Mesenchymal stem cell (in vitro differentiated cells and primary cell): ENCODE results near the gene GPRASP2.
A peak's percentile ranks its signal among the peaks of the same experiment; 100 is the strongest.

ENCODE experiments used
- DNase-seq: peaks from one replicate; pipeline ENCODE4 v3.0.0-alpha.2; 2013
- H2AFZ ChIP-seq: one replicate; pipeline ENCODE4 v1.6.1; 2013; ENCODE audit warnings: low read depth, mild to moderate bottlenecking, control low read depth, inconsistent platforms, low read length, moderate library complexity
- H2AK5ac ChIP-seq: 2 replicates; pipeline ENCODE4 v1.6.1; 2013; ENCODE audit warnings: low read length, moderate library complexity, mild to moderate bottlenecking, inconsistent platforms; ENCODE audit not compliant: severe bottlenecking
- H2BK120ac ChIP-seq: one replicate; pipeline ENCODE4 v1.6.1; 2013; ENCODE audit warnings: low read depth, mild to moderate bottlenecking, inconsistent platforms, low read length, moderate library complexity
- H2BK12ac ChIP-seq, 2 experiments: one replicate each; pipeline ENCODE4 v1.6.1; 2013; ENCODE audit warnings: inconsistent platforms in 2 of 2, low read length in 2 of 2, mild to moderate bottlenecking in 2 of 2, moderate library complexity in 2 of 2, control low read depth in 1 of 2
- H2BK15ac ChIP-seq: one replicate; pipeline ENCODE4 v1.6.1; 2013; ENCODE audit warnings: mild to moderate bottlenecking, low read depth, inconsistent platforms; ENCODE audit not compliant: poor library complexity, severe bottlenecking
- H2BK5ac ChIP-seq: 2 replicates; pipeline ENCODE4 v1.6.1; 2013; ENCODE audit warnings: low read depth, mild to moderate bottlenecking, low read length, control low read depth, inconsistent platforms; ENCODE audit not compliant: poor library complexity, severe bottlenecking
- H3K14ac ChIP-seq, 2 experiments: one replicate each; pipeline ENCODE4 v1.6.1; 2013; ENCODE audit warnings: inconsistent platforms in 2 of 2, low read length in 2 of 2, control low read depth in 1 of 2, mild to moderate bottlenecking in 1 of 2, moderate library complexity in 1 of 2
- H3K18ac ChIP-seq, 2 experiments: one replicate each; pipeline ENCODE4 v1.6.1; 2013; ENCODE audit warnings: inconsistent platforms in 2 of 2, low read length in 2 of 2, control low read depth in 1 of 2, low read depth in 1 of 2, mild to moderate bottlenecking in 1 of 2
- H3K23ac ChIP-seq, 2 experiments: one replicate each; pipeline ENCODE4 v1.6.1; 2013; ENCODE audit warnings: inconsistent platforms in 2 of 2, low read length in 2 of 2, mild to moderate bottlenecking in 2 of 2, moderate library complexity in 2 of 2, control low read depth in 1 of 2
- H3K27ac ChIP-seq: 2 replicates; pipeline ENCODE4 v1.5.1; 2013; ENCODE audit warnings: mild to moderate bottlenecking, moderate library complexity, low read length, control low read depth, inconsistent platforms; ENCODE audit not compliant: poor library complexity, severe bottlenecking
- H3K27me3 ChIP-seq, 2 experiments: 2 replicates each; pipeline versions ENCODE4 v1.6.1 to v1.7.0; 2013; ENCODE audit warnings: low read length in 2 of 2, mild to moderate bottlenecking in 2 of 2, moderate library complexity in 2 of 2, control low read depth in 1 of 2, inconsistent platforms in 1 of 2; ENCODE audit not compliant: control insufficient read depth in 1 of 2, insufficient read depth in 1 of 2
- H3K36me3 ChIP-seq, 2 experiments: 2 replicates each; pipeline versions ENCODE4 v1.6.1 to v1.7.0; 2013; ENCODE audit warnings: low read length in 2 of 2, control low read depth in 1 of 2, inconsistent platforms in 1 of 2, low read depth in 1 of 2, mild to moderate bottlenecking in 1 of 2; ENCODE audit not compliant: insufficient read depth in 2 of 2, control insufficient read depth in 1 of 2
- H3K4ac ChIP-seq, 2 experiments: one replicate each; pipeline ENCODE4 v1.6.1; 2013; ENCODE audit warnings: inconsistent platforms in 2 of 2, low read length in 2 of 2, mild to moderate bottlenecking in 2 of 2, moderate library complexity in 2 of 2, control low read depth in 1 of 2, low read depth in 1 of 2
- H3K4me1 ChIP-seq: 2 replicates; pipeline ENCODE4 v1.6.1; 2013; ENCODE audit warnings: low read depth, low read length, control low read depth; ENCODE audit not compliant: control insufficient read depth, insufficient read depth
- H3K4me2 ChIP-seq: 2 replicates; pipeline ENCODE4 v1.6.1; 2013; ENCODE audit warnings: low read length, mild to moderate bottlenecking, inconsistent platforms; ENCODE audit not compliant: poor library complexity, severe bottlenecking
- H3K4me3 ChIP-seq, 2 experiments: 2 replicates each; pipeline versions ENCODE4 v1.5.1 to v1.7.0; 2013; ENCODE audit warnings: low read length in 2 of 2, mild to moderate bottlenecking in 2 of 2, control low read depth in 1 of 2, low read depth in 1 of 2; ENCODE audit not compliant: insufficient read depth in 1 of 2
- H3K79me1 ChIP-seq: replicated peaks from 2 replicates; pipeline ENCODE4 v1.6.1; 2013; ENCODE audit warnings: mild to moderate bottlenecking, control low read depth, low read length, inconsistent platforms; ENCODE audit not compliant: poor library complexity, severe bottlenecking
- H3K9ac ChIP-seq: 2 replicates; pipeline ENCODE4 v1.7.0; 2013; ENCODE audit warnings: mild to moderate bottlenecking, low read length, moderate library complexity
- H3K9me3 ChIP-seq: 2 replicates; pipeline ENCODE4 v1.7.0; 2013; ENCODE audit warnings: mild to moderate bottlenecking, low read length; ENCODE audit not compliant: control insufficient read depth
- H4K8ac ChIP-seq: one replicate; pipeline ENCODE4 v1.6.1; 2013; ENCODE audit warnings: inconsistent platforms, mild to moderate bottlenecking, low read length, moderate library complexity
- H4K91ac ChIP-seq: one replicate; pipeline ENCODE4 v1.6.1; 2013; ENCODE audit warnings: mild to moderate bottlenecking, low read length, inconsistent platforms
- WGBS: methylation state at CpG from one replicate; pipeline ENCODE4 v1.1.7; 2013; ENCODE audit warnings: mixed read lengths; 5-methylcytosine and 5-hydroxymethylcytosine counted together

The GPRASP2 gene

DNA sequence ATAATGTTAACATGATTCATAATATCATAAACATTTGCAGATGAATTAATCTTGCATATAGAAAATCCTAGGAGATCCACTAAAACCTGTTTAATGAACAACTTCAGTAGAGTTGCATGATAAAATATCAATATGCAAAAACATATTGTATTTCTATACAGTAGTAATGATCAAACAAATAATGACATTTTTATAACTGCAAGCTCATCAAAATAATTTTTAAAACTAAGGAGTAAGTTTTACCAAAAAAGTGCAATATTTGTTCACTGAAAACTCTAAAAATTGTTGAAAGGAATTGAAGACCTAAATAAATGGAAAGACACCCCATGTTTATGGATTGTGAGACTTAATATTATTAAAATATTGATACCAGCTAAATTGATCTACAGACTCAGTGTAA is 15.9 kb upstream of the GPRASP2 start:
- Histone ChIP-seq H3K4me3 (no peak overlapping the region), H2BK12ac (no peak overlapping the region), H3K23ac (no peak overlapping the region), H2BK120ac (no peak overlapping the region), H2BK15ac (no peak overlapping the region), H3K27ac (no peak overlapping the region), H3K79me1 (peaks cover 4% of the 10 kb centered on the region), H3K4ac (no peak overlapping the region), H2AFZ (no peak overlapping the region), H2AK5ac (no peak overlapping the region), H3K4me2 (no peak overlapping the region), H3K14ac (no peak overlapping the region), H3K18ac (no peak overlapping the region), H4K91ac (no peak overlapping the region), H3K4me1 (no peaks in the 10 kb centered on the region), H3K36me3 (no peaks in the 10 kb centered on the region), H3K9me3 (no peaks in the 10 kb centered on the region), H2BK5ac (no peak overlapping the region), H3K27me3 (no peaks in the 10 kb centered on the region), H3K9ac (no peak overlapping the region), H4K8ac (no peak overlapping the region)
- DNase-seq, result no peak

DNA sequence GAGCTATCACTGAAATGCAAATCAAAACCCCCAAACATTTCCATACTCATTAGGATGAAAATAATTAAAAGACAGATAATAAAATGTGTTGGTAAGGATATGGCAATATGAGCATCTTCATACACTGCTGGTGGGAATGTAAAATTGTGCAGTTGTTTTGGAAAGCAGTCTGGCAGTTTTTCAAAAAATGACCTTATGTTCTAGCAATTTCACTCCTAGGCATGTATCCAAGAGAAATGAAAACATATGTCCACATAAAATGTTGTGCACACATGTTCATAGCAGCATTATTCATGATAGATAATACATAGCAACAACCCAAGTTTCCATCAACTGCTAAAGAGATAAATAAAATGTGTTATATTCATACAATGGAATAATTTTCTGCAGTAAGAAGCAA is 14.8 kb upstream of the GPRASP2 start:
- Histone ChIP-seq H3K14ac (no peak overlapping the region), H2BK12ac (no peak overlapping the region), H3K4me3 (no peak overlapping the region), H4K91ac (no peak overlapping the region), H3K27ac (no peak overlapping the region), H2BK5ac (no peak overlapping the region), H3K23ac (no peak overlapping the region), H3K27me3 (no peaks in the 10 kb centered on the region), H3K4ac (no peak overlapping the region), H3K4me1 (no peaks in the 10 kb centered on the region), H4K8ac (no peak overlapping the region), H3K9me3 (no peaks in the 10 kb centered on the region), H3K4me2 (no peak overlapping the region), H2BK120ac (no peak overlapping the region), H3K79me1 (peaks cover 4% of the 10 kb centered on the region), H3K18ac (no peak overlapping the region), H2BK15ac (no peak overlapping the region), H3K36me3 (no peaks in the 10 kb centered on the region), H2AFZ (no peak overlapping the region), H3K9ac (no peak overlapping the region), H2AK5ac (no peak overlapping the region)
- no peak for DNase-seq

DNA sequence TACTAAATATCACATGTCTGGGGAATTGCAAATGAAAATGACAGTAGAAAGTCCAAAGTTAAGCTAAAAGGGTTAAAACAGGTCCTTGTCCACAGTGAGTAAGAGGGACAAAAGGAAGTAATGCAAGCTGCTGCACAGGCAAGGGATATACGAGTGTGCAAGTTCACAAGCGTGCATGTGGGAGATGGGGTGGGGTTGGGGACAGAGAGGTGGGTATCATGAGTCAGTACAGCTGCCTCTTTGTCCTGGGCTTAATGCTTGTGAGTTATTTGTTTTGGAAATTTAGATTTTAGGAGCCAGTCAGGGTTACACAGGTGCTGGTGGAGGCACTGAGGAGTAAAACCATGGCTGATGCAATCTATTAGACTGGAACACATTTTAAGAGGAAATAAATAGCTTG is 3.3 kb upstream of the GPRASP2 start:
- no peak overlapping the region for H2BK120ac ChIP-seq
- H3K4me3 ChIP-seq, result no peak overlapping the region
- H3K23ac ChIP-seq, result no peak overlapping the region
- no peak overlapping the region for H4K8ac ChIP-seq
- H4K91ac ChIP-seq, result no peak overlapping the region
- H3K27ac ChIP-seq, result no peak overlapping the region
- H2AK5ac ChIP-seq, result no peak overlapping the region
- H3K79me1 ChIP-seq, result peaks cover 9% of the 10 kb centered on the region
- peaks cover 2% of the 10 kb centered on the region for H3K4me1 ChIP-seq
- no peak overlapping the region for H2BK5ac ChIP-seq
- H3K9me3 ChIP-seq, result no peaks in the 10 kb centered on the region
- no peak overlapping the region for H2BK15ac ChIP-seq
- no peak overlapping the region for H3K4ac ChIP-seq
- H2BK12ac ChIP-seq, result no peak overlapping the region
- DNase-seq, result no peak
- H3K14ac ChIP-seq, result no peak overlapping the region
- H3K36me3 ChIP-seq, result peaks cover 0 to 3% of the 10 kb centered on the region in 2 experiments
- H3K9ac ChIP-seq, result no peak overlapping the region
- no peak overlapping the region for H2AFZ ChIP-seq
- H3K18ac ChIP-seq, result no peak overlapping the region
- H3K27me3 ChIP-seq, result peaks cover 0 to 7% of the 10 kb centered on the region in 2 experiments
- WGBS, result 68% methylated on average over 2 of the region's 2 CpGs
- no peak overlapping the region for H3K4me2 ChIP-seq

DNA sequence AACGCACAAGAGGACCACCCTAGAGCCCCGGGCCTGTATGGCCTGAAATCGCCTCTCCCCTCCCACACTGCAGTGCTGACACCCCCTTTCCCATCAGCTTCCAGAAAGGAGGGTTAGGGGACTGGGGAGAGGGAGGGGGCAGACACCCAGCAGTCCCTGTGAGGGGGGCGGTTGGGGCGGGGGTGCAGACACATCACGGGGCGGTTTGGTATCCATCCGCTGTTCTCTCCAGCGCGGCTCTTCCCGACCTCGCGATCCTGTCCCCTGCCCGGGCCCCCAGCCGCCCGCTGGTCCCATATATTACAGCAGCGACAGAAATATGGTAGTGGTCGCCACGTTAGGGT is 404 bp upstream of the GPRASP2 start:
- H2AK5ac ChIP-seq, result no peak overlapping the region
- peak overlapping the region in 1 of 2 experiments; percentile 39 for H2BK12ac ChIP-seq
- H3K23ac ChIP-seq, result no peak overlapping the region
- H3K4me2 ChIP-seq, result peak overlapping the region; percentile 88
- no peaks in the 10 kb centered on the region for H3K9me3 ChIP-seq
- DNase-seq, result no peak
- H3K27ac ChIP-seq, result no peak overlapping the region
- H3K4me3 ChIP-seq, result peak overlapping the region; percentile 79 to 84
- 0% methylated on average over 7 of the region's 19 CpGs for WGBS
- no peak overlapping the region for H4K8ac ChIP-seq
- H2BK5ac ChIP-seq, result no peak overlapping the region
- H2BK15ac ChIP-seq, result no peak overlapping the region
- H3K4me1 ChIP-seq, result peaks cover 2% of the 10 kb centered on the region
- H2BK120ac ChIP-seq, result no peak overlapping the region
- no peak overlapping the region for H2AFZ ChIP-seq
- peaks cover 0 to 4% of the 10 kb centered on the region in 2 experiments for H3K27me3 ChIP-seq
- H4K91ac ChIP-seq, result no peak overlapping the region
- peaks cover 16% of the 10 kb centered on the region for H3K79me1 ChIP-seq
- H3K9ac ChIP-seq, result peak overlapping the region; percentile 93
- peaks cover 5 to 16% of the 10 kb centered on the region in 2 experiments for H3K36me3 ChIP-seq
- H3K14ac ChIP-seq, result no peak overlapping the region
- peak overlapping the region in 1 of 2 experiments; percentile 73 for H3K18ac ChIP-seq
- no peak overlapping the region for H3K4ac ChIP-seq
